GM21515 (cell line): Measurements from ENCODE around the gene RAB30.

ENCODE experiments used
- ATAC-seq: cut with Tn5 transposase; IDR thresholded peaks from one replicate; pipeline ENCODE4 v1.9.1; 2021; ENCODE audit not compliant: unreplicated experiment

Gene RAB30, protein sequence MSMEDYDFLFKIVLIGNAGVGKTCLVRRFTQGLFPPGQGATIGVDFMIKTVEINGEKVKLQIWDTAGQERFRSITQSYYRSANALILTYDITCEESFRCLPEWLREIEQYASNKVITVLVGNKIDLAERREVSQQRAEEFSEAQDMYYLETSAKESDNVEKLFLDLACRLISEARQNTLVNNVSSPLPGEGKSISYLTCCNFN

DNA sequence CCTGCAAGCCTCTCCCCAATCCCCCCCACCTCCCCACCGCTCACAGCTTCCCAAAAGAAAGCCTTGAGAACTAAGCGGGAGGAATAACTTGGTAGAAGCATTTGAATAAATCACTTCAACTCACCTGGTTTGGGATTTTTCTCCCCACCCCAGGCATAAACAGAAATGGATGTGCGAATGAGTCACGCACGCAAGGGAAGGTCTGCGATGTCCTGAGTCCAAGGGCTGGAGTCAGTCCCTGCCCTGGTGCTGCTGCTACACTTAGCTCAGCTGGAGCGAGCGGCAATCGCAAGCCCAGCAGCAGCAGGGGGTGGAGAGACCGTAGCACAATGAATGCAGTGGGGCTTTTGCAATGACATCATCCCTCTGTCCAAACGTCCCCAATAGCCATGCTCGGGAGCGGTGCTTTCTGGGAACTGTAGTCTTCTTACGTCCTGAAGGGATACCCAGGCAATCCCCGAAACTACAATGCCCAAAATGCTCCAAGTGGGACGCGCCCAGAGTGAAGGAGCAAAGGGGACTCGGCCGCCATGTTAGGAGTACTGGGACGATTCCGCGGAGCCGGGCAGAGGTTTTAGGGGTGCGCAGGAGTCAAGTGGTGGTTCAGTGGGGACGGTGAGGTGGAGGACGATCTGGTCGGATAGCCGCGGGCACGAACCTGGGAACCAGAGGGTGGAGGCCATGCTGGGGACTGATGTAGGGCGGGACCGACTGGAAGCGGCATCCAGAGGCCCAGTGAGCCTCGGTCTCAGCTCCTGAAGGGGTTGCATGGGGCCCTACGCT is at the start of gene RAB30:
TSS of gene RAB30 (minus strand) at position 331 of the 783 bp plus-strand sequence. CDS start 74,581 bp downstream, outside the sequence.
- ATAC-seq = peak; percentile 94

DNA sequence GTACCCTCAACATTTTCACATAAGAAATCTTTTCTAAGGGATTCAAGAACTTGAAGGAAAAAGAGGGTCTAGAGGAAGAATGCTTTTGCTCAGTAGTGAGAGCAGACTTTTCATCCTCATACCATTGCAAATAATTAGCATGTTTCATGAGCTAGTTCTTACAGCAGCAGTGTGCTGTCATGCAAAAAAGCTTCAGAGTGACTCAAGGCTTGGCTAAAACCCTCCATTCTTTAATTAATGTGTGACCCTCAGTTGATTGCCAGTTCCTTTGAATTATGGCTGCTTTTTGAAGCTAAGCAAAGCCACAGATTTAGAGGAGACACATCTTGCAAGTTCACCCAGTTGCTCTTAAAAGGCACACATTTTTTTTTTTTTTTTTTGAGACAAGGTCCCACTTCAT is 48.6 kb upstream of the RAB30 start:
- ATAC-seq = no peak

DNA sequence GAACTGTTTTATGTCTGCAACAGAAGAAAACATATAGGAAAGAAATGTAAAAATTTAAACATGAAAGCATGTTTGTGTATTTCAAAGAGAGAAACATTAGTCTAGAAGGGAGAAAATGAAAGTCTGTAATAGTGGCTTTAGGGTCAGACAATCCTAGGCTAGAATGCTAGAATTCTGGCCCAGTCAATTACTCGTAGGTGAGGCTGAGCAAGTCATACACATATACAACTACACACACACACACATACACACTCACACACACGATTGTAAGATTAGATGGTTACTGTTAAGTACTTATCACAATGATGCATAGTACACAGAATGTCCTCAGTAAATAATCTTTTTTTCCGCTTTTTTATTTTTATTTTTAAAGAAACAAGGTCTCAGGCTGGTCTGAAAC is 47.5 kb upstream of the RAB30 start:
- ATAC-seq = no peak

DNA sequence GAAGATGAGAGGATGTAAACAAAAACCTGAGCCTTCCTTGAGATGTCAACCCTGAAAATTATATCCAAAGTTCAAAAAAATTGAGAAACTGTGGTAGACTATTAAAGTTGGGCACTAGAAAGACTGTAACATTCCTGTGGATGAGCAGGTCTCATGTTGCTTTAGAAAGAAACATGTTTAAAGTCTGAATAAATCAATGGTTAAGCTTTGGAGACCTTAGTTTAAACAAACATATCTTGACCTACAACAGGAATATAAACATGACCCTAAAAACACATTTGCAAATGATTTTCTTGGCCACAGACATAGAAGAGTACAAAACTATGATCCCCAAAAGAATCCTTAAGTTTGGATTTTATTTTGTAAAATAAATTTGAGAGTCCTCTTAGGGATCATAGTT is 47.1 kb upstream of the RAB30 start:
- no peak for ATAC-seq

DNA sequence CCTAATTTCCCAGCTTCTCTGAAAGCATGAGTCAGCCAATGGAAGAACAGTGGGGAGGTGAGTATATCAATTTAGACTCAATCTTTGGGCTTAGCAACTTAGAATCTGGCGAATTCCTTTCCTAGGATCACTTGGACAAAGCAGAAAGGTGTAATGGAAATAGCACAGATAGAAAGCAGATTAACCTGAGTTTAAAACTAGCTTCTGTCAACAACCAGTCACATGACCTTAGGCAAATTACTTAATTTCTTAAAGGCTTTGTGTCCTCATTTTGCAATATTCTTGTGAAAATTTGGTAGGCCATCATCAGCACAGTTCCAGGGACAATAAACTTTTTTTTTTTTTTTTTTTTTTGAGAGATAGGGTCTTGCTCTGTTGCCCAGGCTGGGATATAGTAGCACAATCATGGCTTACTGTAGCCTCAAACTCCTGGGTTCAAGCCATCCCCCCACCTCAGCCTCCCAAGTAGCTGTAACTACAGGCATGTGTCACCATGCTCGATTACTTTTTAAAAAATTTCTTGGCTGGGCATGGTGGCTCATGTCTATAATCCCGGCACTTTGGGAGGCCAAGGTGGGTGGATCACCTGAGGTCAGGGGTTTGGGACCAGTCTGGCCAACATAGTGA is 44.4 kb upstream of the RAB30 start:
- no peak for ATAC-seq

DNA sequence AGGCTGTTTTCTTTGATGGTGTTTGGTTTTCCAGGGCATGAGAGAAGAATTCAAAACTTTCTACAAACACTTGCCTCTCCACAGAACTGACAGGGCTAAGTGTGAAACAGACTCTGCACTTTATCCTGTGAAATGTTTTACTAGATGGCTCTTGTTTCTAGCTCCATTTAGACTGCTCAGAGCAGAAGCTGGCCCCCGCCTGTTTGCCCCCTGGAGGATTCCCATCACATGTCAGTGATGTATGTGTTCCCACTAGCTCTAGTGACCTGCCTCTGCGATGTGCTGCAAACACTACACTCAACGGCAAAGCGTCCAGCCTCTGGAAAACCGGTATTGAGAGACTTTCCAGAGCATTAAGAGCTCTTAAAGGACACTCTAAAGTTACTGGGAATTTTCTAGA is 43.9 kb upstream of the RAB30 start:
- ATAC-seq = no peak

DNA sequence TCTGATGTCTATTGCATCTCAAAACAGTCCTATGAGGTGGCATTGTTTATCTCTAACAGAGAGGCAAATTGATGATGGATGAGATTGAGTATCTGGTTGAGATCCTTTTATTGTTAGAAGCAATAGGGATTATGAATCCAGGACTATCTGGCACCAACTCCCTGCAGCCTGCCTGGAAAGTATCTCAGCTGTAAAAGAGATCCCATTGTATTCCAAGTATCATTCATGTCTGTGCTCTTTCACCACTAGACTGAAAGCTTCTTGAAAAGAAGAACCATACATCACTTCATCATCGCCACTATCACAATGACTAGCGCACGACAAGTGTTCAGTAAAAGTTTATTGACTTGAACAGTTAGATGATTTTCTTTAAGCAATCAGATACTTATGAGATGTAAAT is 43.3 kb upstream of the RAB30 start:
- no peak for ATAC-seq

DNA sequence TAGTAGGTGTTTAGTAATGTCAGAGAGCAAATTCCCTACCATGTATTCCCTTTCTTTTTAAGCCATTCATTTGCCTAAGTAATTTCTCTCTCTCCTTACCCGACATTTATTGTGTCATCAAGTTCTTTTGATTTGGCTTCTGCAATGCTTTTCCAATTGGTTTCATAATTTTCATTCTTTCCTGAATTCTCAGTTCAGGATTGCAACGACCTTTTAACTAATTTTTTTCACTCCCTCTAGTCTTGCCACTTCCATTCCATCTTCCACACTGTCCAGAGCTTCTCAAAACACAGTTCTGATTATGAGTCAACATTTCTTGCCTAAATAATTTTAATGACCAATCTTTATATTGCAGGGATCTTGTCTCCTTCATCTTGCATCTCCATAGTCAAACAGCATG is 41.2 kb upstream of the RAB30 start:
- no peak for ATAC-seq

DNA sequence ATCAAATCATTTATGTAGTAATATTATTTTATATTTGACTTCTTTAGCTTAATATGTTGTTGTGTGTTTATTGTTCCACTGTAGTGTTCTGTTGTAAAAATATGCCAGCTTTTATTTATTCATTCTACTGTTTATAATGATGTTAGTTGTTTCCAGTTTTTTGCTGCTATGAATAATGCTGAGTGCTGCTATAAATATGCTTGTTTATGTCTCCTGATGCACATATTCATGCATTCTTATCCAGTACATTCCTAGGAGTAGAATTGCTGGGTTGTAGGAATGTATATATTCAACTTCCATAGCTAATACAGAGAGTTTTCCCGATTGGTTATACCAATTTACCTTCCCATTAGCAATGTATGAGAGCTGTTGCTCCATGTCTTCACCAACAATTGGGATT is 33.5 kb upstream of the RAB30 start:
- ATAC-seq = no peak

DNA sequence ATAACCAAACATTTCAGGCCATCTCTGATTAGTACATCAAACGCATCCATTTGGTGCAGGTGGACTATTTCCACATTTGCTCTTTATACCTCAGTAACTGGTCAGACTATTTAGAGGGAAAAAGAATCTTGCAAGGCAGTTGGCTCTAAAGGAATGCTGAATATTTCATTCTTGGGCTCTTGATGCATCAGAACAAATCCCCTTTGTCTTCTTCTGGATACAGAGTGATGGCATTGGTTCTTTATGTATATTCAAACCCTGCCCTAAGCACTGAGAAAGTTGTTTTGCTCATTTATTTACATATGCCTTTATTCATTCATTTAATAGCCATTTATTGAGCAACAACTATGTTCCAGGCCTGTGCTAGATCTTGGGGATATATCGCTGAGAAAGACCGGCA is 31.1 kb upstream of the RAB30 start:
- ATAC-seq = no peak

DNA sequence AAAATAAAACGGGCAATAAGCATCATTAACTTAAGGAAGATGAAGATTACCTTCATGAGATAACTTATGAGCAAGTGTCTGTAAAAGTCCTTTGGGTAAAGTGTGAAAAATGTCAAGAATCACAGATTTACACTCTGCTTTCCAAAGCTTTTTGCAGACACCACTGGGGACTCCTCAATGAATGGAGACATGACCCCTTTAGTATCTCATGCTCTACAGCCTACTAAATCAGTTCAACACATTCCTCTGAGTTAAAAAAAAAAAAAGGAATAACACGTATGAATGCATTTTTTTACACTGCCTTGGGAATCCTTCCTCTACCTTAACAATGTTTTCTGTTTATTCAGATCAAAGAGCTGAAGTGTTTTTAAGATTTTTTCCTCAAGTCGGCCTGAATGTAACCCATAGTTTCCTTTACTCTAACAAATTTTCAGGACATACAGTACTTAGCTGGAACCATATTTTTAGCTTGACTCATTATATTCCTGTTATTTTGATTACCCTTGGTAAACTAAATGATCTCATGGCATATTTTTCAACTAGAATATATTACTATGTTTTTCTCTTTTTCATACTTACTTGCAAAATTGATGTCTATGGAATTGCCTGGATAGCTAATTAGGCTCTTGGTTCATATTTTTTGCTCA is 25.9 kb upstream of the RAB30 start:
- no peak for ATAC-seq

DNA sequence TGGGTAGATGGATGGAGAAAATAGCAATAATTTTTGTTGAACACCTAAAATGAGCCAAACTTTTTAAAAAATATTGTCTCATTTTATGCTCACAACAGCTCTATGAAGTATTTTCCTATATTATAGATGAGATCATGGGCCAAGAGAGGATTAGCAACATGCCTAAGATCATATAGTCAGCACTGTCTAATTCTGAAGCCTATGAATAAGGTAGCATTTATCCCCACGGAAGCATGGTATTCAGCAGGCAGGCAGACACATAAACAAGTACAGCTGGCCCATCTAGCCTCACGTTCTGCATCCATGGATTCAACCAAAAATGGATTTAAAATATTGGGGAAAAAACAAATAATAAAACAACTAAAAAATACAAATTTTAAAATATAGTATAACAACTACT is 21.9 kb upstream of the RAB30 start:
- ATAC-seq = no peak

DNA sequence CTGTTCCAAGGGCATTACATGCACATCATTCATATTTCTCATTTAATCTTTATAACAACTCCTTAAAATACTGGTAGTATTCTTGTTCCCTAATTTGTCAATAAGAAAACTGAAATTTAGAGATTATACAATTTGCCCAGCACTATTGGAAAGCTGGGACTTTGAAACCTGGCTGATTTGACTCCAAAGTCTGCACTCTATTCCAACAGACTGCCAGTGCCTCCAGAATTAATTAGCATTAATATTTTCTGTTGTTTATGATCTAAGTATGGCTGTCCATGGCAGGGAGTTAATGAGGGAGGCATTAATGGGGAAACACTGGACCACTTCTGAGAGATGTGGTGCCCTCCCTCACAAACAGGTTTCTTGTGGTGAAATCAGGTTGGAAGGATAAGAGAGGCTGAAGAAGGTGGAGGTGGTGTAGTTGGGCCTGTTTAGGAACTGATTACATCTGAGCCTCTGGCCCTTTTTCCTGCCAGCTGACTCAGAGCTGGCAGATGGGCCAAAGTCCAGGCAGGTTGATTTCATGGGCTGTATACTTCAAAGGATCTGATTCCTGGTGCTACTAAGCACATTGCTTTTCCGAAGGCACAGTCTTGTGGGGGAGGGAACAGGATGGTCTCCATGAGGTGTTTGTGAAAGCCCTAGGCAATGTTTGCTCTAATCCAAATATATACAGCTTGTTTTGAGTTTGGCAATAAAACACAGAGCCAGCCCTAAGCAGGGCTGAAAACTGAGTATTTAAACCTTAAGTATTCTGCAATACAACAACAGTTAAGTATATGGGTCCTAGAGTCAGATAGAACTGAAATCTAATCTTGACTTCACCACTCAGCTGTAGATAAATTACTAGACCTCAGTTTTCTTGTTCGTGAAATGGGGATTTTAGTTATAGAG is 21.0 kb upstream of the RAB30 start:
- ATAC-seq = no peak

DNA sequence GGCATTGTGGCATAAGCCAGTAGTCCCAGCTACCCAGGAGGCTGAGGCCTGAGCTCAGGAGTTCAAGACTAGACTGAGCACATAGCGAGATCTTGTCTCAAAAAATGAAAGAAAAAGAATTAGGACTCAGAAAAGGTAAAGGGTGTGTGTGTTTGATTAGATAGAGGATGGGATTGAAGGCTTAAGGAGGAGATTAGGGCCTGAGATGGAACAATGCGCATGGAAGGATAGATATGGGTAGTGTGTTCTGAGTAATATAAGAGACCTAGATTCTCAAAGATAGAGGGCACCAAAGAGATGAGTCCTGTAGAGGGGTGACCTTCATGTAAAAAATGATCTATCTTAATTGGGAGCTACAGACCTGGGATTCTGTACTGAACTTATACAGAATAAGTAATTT is 17.3 kb upstream of the RAB30 start:
- ATAC-seq = no peak

DNA sequence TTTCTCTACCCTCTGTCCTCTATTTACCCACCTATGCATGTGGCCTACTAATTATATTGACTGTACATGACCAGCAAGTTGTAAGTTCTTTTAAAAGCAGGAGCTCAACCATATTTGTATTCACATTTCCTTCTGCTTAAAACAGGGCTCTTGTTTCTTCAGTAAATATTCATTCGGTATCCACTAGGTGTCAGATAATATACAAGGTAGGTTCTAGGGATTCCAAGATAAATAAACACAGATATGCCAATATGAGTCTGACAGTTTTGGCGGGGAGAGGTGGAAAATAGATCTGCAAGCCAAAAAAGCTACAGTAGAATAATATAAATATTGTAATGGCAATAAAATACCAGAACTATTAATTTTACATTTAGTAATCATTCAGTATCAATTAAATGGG is 15.3 kb upstream of the RAB30 start:
- ATAC-seq = no peak

DNA sequence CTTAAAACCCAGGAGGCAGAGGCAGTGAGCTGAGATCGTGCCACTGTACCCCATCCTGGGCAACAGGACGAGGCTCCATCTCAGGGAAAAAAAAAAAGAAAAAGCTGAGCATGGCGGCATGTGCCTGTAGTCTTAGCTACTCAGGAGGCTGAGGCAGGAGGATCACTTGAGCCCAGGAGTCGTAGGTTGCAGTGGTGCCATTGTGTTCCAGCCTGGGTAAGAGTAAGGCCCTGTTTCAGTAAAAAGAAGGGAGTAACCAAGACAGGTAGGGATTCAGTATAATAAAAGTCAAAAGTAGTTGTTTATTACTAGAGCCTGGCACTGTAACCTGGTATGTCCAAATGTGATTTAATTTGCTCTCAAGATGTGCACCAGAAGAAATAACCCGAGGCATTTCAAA is 8.1 kb upstream of the RAB30 start:
- no peak for ATAC-seq

DNA sequence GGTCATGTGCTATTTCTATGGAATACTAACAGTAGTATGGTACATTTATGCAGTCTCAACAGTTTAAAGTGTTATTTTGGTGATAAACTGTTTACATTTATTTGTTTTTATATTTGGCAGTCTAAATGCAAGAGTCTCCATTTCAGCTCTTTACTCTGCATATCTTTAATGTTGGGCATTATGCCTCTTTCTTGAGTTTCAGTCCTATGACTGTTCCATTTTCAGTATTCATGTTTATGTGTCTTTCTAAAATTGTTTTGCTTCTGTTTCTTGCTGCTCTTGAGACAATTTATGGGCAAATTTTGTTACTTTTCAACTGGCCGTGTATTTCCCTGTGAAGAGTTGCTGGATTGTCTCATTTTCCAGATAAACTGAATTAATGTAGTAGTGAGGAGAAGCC is 6.6 kb upstream of the RAB30 start:
- ATAC-seq = no peak

DNA sequence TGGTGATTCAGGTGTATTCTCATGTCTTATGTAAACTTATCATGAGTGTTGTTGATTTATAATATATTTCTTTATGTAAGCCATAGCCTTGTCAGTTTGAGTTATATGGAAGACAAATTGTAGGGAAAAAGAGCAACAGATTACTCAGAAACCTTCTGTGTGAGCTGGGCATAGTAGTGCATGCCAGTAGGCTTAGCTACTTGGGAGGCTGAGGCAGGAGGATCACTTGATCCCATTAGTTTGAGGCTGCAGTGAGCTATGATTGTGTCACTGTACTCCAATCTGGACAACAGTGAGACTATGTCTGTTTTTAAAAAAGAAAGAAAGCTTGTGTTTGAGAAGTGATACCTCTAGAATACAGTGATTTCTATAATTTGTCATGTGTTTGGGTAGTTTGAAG is 2.2 kb upstream of the RAB30 start:
- no peak for ATAC-seq

DNA sequence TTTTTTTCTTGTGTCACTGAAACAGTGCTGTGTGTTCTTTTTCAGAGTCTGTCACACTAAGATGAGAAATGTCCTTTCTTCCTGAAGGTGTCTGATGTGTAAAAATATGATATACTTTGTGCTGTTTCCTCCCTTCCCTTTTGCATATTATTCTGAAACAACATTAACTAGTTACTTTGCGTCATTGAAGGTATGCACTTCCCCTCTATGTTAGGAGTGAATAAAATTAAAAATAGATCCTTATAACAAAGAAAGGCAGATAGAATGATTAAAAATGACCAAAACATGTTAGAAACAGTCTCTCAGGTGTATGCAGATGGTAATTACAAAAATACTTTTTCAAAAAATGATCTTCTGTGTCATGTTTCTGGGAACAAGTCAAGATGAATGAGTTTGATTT is 1.6 kb upstream of the RAB30 start:
- no peak for ATAC-seq

DNA sequence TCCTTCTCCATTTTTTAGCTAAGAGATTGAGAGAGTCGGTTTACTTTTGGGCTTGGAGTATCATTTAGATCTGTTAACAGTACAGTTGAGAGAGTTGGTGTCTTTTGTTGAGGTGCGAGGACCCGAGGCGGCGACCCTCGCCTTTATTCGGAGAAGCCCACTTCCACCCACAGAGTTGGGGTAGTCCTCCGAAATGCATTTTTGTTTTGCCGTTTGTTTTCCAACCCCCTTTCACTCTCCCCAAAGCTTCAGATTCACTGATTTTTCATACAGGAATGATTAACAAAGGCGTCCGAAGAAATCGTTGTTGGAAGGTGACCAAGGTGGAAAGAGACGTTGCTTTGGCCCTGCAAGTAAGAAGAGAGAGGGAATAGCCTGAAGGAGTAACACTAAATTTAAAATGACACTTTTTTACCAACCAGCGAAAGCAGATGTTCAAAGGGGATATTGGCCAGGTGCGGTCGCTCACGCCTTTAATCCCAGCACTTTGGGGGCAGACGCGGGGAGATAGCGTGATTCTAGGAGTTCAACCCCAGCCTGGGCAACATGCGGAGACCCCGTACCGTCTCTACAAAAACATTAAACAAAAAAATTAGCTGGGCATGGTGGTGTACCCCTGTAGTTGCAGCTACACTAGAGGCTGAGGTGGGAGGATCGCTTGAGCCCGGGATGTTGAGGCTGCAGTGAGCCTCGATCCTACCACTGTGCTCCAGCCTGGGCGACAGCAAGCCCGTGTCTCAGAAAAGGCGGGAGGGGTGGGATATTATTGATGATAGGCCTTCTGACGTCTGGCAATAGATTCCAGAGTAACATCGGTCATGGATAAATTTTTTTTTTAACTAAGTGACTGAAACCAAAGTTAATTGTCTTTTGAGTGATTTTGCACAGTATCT is 899 bp upstream of the RAB30 start:
- no peak for ATAC-seq
